Keratinocyte (primary cell): Measurements from ENCODE around the gene USP37. TPM values are rescaled to one million over a fixed set of nuclear protein-coding genes. Genes with fewer than 3 reads are reported as not detected.

Experiments used
- DNase-seq: peaks from one replicate; pipeline ENCODE4 v3.0.0-alpha.2; 2011; ENCODE audit warnings: low read depth, missing footprints, low spot score
- FAIRE-seq: peaks from 2 replicates; lab custom pipeline; 2011; peaks lifted over from hg19 to GRCh38; lab: Jason Lieb, UNC
- H2AFZ ChIP-seq: 2 replicates; pipeline ENCODE4 v1.6.0; 2012; ENCODE audit warnings: low read length, control low read depth, inconsistent platforms; ENCODE audit not compliant: control insufficient read depth
- H3K27ac ChIP-seq: 2 replicates; pipeline ENCODE4 v1.5.1; 2011; ENCODE audit warnings: low read length; ENCODE audit not compliant: control insufficient read depth, insufficient read depth
- H3K27me3 ChIP-seq: 3 replicates; pipeline ENCODE4 v1.6.0; 2011; ENCODE audit warnings: low read length; ENCODE audit not compliant: control insufficient read depth, insufficient read depth; ENCODE audit errors: extremely low read depth
- H3K36me3 ChIP-seq, 2 experiments: 2 replicates in 1 of 2; 3 replicates in 1 of 2; pipeline ENCODE4 v1.5.1; 2011; ENCODE audit warnings: low read length in 2 of 2, mild to moderate bottlenecking in 1 of 2; ENCODE audit not compliant: control insufficient read depth in 2 of 2, insufficient read depth in 2 of 2; ENCODE audit errors: extremely low read depth in 1 of 2
- H3K4me1 ChIP-seq: 3 replicates; pipeline ENCODE4 v1.5.1; 2011; ENCODE audit warnings: low read length; ENCODE audit not compliant: control insufficient read depth, insufficient read depth; ENCODE audit errors: extremely low read depth
- H3K4me2 ChIP-seq: 3 replicates; pipeline ENCODE4 v1.6.0; 2011; ENCODE audit warnings: low read depth, low read length; ENCODE audit not compliant: control insufficient read depth, insufficient read depth; ENCODE audit errors: extremely low read depth
- H3K4me3 ChIP-seq, 3 experiments: fragments of 200-600 bp in 1 of 3; sonication (generic) in 1 of 3; 2 replicates in 2 of 3; 3 replicates in 1 of 3; pipeline ENCODE4 v1.5.1; 2011 to 2016; ENCODE audit warnings: low read length in 3 of 3, mild to moderate bottlenecking in 3 of 3, control low read depth in 2 of 3, inconsistent platforms in 1 of 3, low read depth in 1 of 3, mixed read lengths in 1 of 3, mixed run types in 1 of 3, moderate library complexity in 1 of 3; ENCODE audit not compliant: control insufficient read depth in 2 of 3, insufficient read depth in 2 of 3; ENCODE audit errors: extremely low read depth in 1 of 3
- H3K79me2 ChIP-seq: 2 replicates; pipeline ENCODE4 v1.6.0; 2012; ENCODE audit warnings: low read length; ENCODE audit not compliant: control insufficient read depth, insufficient read depth
- H3K9ac ChIP-seq: 3 replicates; pipeline ENCODE4 v1.6.0; 2011; ENCODE audit warnings: low read length; ENCODE audit not compliant: control insufficient read depth, insufficient read depth; ENCODE audit errors: extremely low read depth
- H3K9me1 ChIP-seq: 3 replicates; pipeline ENCODE4 v1.6.0; 2011; ENCODE audit warnings: low read length; ENCODE audit not compliant: control insufficient read depth, insufficient read depth; ENCODE audit errors: extremely low read depth
- H3K9me3 ChIP-seq: 2 replicates; pipeline ENCODE4 v1.5.1; 2012; ENCODE audit warnings: low read depth, low read length; ENCODE audit not compliant: control insufficient read depth
- H4K20me1 ChIP-seq: 3 replicates; pipeline ENCODE4 v1.6.0; 2011; ENCODE audit warnings: low read length; ENCODE audit not compliant: control insufficient read depth, insufficient read depth; ENCODE audit errors: extremely low read depth
- EZH2 ChIP-seq: IDR thresholded peaks from one replicate; pipeline ENCODE4 v1.6.1; 2012; ENCODE audit warnings: inconsistent platforms, mild to moderate bottlenecking, low read length, moderate library complexity
- dilution Hi-C: fragments of 300-500 bp; cut with MboI; formaldehyde crosslinking; loops from one replicate; pipeline ENCODE4 v1.7.0; 2020; ENCODE audit warnings: low sequenced_read_pairs; ENCODE audit not compliant: extremely low pct_ligation_motif_present
- polyA plus RNA-seq, 5 experiments: library from polyadenylated mRNA; depleted of rRNA in 3 of 5; stranded (reverse) in 3 of 5; stranded (forward) in 1 of 5; unstranded in 1 of 5; fragments of >200 nt; gene quantifications; 1 replicate in 1 of 5; 2 replicates in 3 of 5; 3 replicates in 1 of 5; pipeline versions ENCODE4 v1.2.1 to v1.2.3, GENCODE V29; 2011 to 2012; ENCODE audit warnings: missing spikeins in 2 of 5, low read depth in 1 of 5, low replicate concordance in 1 of 5
- TF ChIP-seq, protein P1 (sequence below), 3 experiments: IDR thresholded peaks in 1 of 3; conservative IDR thresholded peaks in 1 of 3; optimal IDR thresholded peaks in 1 of 3; 2 replicates in 2 of 3; 3 replicates in 1 of 3; pipeline versions ENCODE3 to v1.5.1; 2011; ENCODE audit warnings: low read length in 3 of 3, mild to moderate bottlenecking in 3 of 3, moderate library complexity in 2 of 3, control low read depth in 1 of 3, inconsistent platforms in 1 of 3; ENCODE audit not compliant: insufficient read depth in 2 of 3; ENCODE audit errors: extremely low read depth in 1 of 3

The USP37 gene
- polyA plus RNA-seq, 1 donor (not counting 4 experiments of a cell fraction or from before 2014, with no cell fraction given): 4.2 TPM

GRCh38 chr2:218566296-218566695, 1.9 kb downstream of the USP37 start:
- Histone ChIP-seq H3K4me1 (peaks cover 29% of the 10 kb centered on the region), H3K4me2 (peak overlapping the region; percentile 97)
- TF ChIP-seq EZH2: no peak
- TF ChIP-seq, protein P1, sequence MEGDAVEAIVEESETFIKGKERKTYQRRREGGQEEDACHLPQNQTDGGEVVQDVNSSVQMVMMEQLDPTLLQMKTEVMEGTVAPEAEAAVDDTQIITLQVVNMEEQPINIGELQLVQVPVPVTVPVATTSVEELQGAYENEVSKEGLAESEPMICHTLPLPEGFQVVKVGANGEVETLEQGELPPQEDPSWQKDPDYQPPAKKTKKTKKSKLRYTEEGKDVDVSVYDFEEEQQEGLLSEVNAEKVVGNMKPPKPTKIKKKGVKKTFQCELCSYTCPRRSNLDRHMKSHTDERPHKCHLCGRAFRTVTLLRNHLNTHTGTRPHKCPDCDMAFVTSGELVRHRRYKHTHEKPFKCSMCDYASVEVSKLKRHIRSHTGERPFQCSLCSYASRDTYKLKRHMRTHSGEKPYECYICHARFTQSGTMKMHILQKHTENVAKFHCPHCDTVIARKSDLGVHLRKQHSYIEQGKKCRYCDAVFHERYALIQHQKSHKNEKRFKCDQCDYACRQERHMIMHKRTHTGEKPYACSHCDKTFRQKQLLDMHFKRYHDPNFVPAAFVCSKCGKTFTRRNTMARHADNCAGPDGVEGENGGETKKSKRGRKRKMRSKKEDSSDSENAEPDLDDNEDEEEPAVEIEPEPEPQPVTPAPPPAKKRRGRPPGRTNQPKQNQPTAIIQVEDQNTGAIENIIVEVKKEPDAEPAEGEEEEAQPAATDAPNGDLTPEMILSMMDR (optimal IDR thresholded peaks at IDR 0.05 in 1 of 3, IDR thresholded peaks at IDR 0.05 in 1 of 3, conservative IDR thresholded peaks at IDR 0.05 in 1 of 3; ENCODE audit: extremely low read depth in 1 of 3, insufficient read depth in 2 of 3, low read length in 3 of 3): no peak

GRCh38 chr2:218564056-218564455, 4.1 kb downstream of the USP37 start:
- dilution Hi-C loops: no loop called here
- Histone ChIP-seq H3K9me1 (no peaks in the 10 kb centered on the region), H3K4me3 (no peak overlapping the region), H3K27ac (no peak overlapping the region), H3K4me2 (no peak overlapping the region), H2AFZ (no peak overlapping the region), H4K20me1 (no peaks in the 10 kb centered on the region), H3K9me3 (no peaks in the 10 kb centered on the region), H3K27me3 (no peaks in the 10 kb centered on the region), H3K4me1 (peaks cover 12% of the 10 kb centered on the region), H3K79me2 (peaks cover 39% of the 10 kb centered on the region), H3K36me3 (peaks cover 0 to 2% of the 10 kb centered on the region in 2 experiments), H3K9ac (no peak overlapping the region)
- TF ChIP-seq EZH2: no peak
- TF ChIP-seq, protein P1 (optimal IDR thresholded peaks at IDR 0.05 in 1 of 3, IDR thresholded peaks at IDR 0.05 in 1 of 3, conservative IDR thresholded peaks at IDR 0.05 in 1 of 3; ENCODE audit: extremely low read depth in 1 of 3, insufficient read depth in 2 of 3, low read length in 3 of 3): no peak
- FAIRE-seq (no peak), DNase-seq (no peak)

More at GRCh38 chr2:218566296-218566695, 1.9 kb downstream of the USP37 start:
- Histone ChIP-seq H3K27me3 (no peaks in the 10 kb centered on the region), H3K79me2 (peaks cover 62% of the 10 kb centered on the region), H4K20me1 (no peaks in the 10 kb centered on the region), H2AFZ (no peak overlapping the region), H3K36me3 (no peaks in the 10 kb centered on the region), H3K9me1 (no peaks in the 10 kb centered on the region), H3K27ac (no peak overlapping the region), H3K4me3 (no peak overlapping the region), H3K9ac (no peak overlapping the region), H3K9me3 (no peaks in the 10 kb centered on the region)
- DNase-seq: no peak
- dilution Hi-C loops: no loop called here
- FAIRE-seq: no peak
